CD14-positive monocyte (primary cell): ENCODE results near the gene SP7. TPM values are rescaled to one million over a fixed set of nuclear protein-coding genes. Genes with fewer than 3 reads are reported as not detected.

ENCODE experiments used
- DNase-seq, 3 donors: peaks; one replicate each; pipeline ENCODE4 v3.0.0-alpha.2; 2011 to 2022
- H2AFZ ChIP-seq: 2 replicates; pipeline ENCODE4 v1.6.0; 2012; ENCODE audit warnings: mild to moderate bottlenecking, low read depth, low read length, inconsistent platforms; ENCODE audit not compliant: insufficient read depth, poor library complexity, severe bottlenecking
- H3K27ac ChIP-seq, 2 donors: 1 replicate in 1 of 2; 2 replicates in 1 of 2; pipeline ENCODE4 v1.5.1; 2012 to 2013; ENCODE audit warnings: low read length in 2 of 2, control low read depth in 1 of 2, inconsistent platforms in 1 of 2, low read depth in 1 of 2, mild to moderate bottlenecking in 1 of 2
- H3K27me3 ChIP-seq, 2 donors: one replicate each; pipeline versions ENCODE4 v1.6.0 to v1.6.1; 2011 to 2013; ENCODE audit warnings: low read length in 2 of 2; ENCODE audit not compliant: control insufficient read depth in 2 of 2, insufficient read depth in 2 of 2
- H3K36me3 ChIP-seq, 2 donors: replicated peaks in 1 of 2; 1 replicate in 1 of 2; 2 replicates in 1 of 2; pipeline versions ENCODE4 v1.5.1 to v1.6.1; 2012 to 2013; ENCODE audit warnings: low read length in 2 of 2, control low read depth in 1 of 2, inconsistent platforms in 1 of 2, mild to moderate bottlenecking in 1 of 2; ENCODE audit not compliant: insufficient read depth in 2 of 2, control insufficient read depth in 1 of 2
- H3K4me1 ChIP-seq, 2 donors: 1 replicate in 1 of 2; 2 replicates in 1 of 2; pipeline versions ENCODE4 v1.5.1 to v1.6.1; 2012 to 2013; ENCODE audit warnings: low read length in 2 of 2, control low read depth in 1 of 2, inconsistent platforms in 1 of 2, mild to moderate bottlenecking in 1 of 2, moderate library complexity in 1 of 2; ENCODE audit not compliant: insufficient read depth in 2 of 2, control insufficient read depth in 1 of 2
- H3K4me2 ChIP-seq: replicated peaks from 2 replicates; pipeline ENCODE3; 2012; ENCODE audit warnings: low read length, moderate library complexity, mild to moderate bottlenecking; ENCODE audit not compliant: poor library complexity, severe bottlenecking; ENCODE audit errors: extremely low read depth
- H3K4me3 ChIP-seq, 3 experiments: fragments of 200-600 bp in 1 of 3; sonication (generic) in 1 of 3; replicated peaks in 1 of 3; 1 replicate in 2 of 3; 2 replicates in 1 of 3; pipeline ENCODE4 v1.5.1; 2011 to 2013; ENCODE audit warnings: low read length in 3 of 3, mild to moderate bottlenecking in 3 of 3, control low read depth in 2 of 3, low read depth in 2 of 3, inconsistent platforms in 1 of 3, moderate library complexity in 1 of 3
- H3K79me2 ChIP-seq: 2 replicates; pipeline ENCODE4 v1.6.0; 2012; ENCODE audit warnings: mild to moderate bottlenecking, control low read depth, inconsistent platforms, low read length, moderate library complexity; ENCODE audit not compliant: insufficient read depth
- H3K9ac ChIP-seq: 2 replicates; pipeline ENCODE4 v1.6.0; 2017; ENCODE audit warnings: low read length, mild to moderate bottlenecking; ENCODE audit not compliant: insufficient read depth, poor library complexity, severe bottlenecking
- H3K9me3 ChIP-seq, 2 donors: replicated peaks in 1 of 2; 1 replicate in 1 of 2; 2 replicates in 1 of 2; pipeline versions ENCODE4 v1.5.1 to v1.6.1; 2012 to 2013; ENCODE audit warnings: low read length in 2 of 2, control low read depth in 1 of 2; ENCODE audit not compliant: control insufficient read depth in 1 of 2, insufficient read depth in 1 of 2
- H4K20me1 ChIP-seq: 2 replicates; pipeline ENCODE4 v1.6.0; 2012; ENCODE audit warnings: mild to moderate bottlenecking, low read length, control low read depth, moderate library complexity; ENCODE audit not compliant: insufficient read depth
- H3K27ac Mint-ChIP-seq, 7 donors: one replicate each; pipeline ENCODE4 v1.8.0; 2020; ENCODE audit warnings: mild to moderate bottlenecking in 7 of 7, mixed read lengths in 7 of 7, moderate library complexity in 6 of 7, inconsistent platforms in 2 of 7
- H3K27me3 Mint-ChIP-seq, 3 donors: one replicate each; pipeline ENCODE4 v1.8.0; 2021 to 2022; ENCODE audit warnings: low read depth in 3 of 3, mild to moderate bottlenecking in 3 of 3, mixed read lengths in 3 of 3, moderate library complexity in 3 of 3, inconsistent platforms in 1 of 3
- H3K36me3 Mint-ChIP-seq, 2 donors: one replicate each; pipeline ENCODE4 v1.8.0; 2020; ENCODE audit warnings: mixed read lengths in 2 of 2, inconsistent platforms in 1 of 2, mild to moderate bottlenecking in 1 of 2
- H3K4me1 Mint-ChIP-seq: one replicate; pipeline ENCODE4 v1.8.0; 2020; ENCODE audit warnings: mild to moderate bottlenecking, mixed read lengths
- H3K4me3 Mint-ChIP-seq, 2 donors: one replicate each; pipeline ENCODE4 v1.8.0; 2020; ENCODE audit warnings: mild to moderate bottlenecking in 2 of 2, mixed read lengths in 2 of 2, moderate library complexity in 1 of 2
- H3K9me3 Mint-ChIP-seq, 7 donors: one replicate each; pipeline ENCODE4 v1.8.0; 2020 to 2022; ENCODE audit warnings: mixed read lengths in 7 of 7, mild to moderate bottlenecking in 6 of 7, moderate library complexity in 6 of 7, inconsistent platforms in 2 of 7
- CTCF ChIP-seq: fragments of 200-600 bp; IDR thresholded peaks from one replicate; pipeline ENCODE4 v1.8.0; 2022; ENCODE audit warnings: antibody characterized with exemption, mild to moderate bottlenecking
- WGBS: methylation state at CpG from one replicate; pipeline ENCODE4 v1.1.5; 2013; ENCODE audit warnings: missing lambda C conversion rate; ENCODE audit not compliant: insufficient coverage; 5-methylcytosine and 5-hydroxymethylcytosine counted together
- intact Hi-C, 2 donors: fragments of 100-400 bp; cut with micrococcal nuclease; formaldehyde crosslinking; loops; one replicate each; pipeline versions ENCODE4 v1.15.0 to v1.15.1; 2023
- polyA plus RNA-seq, 3 donors: library from polyadenylated mRNA; depleted of rRNA in 1 of 3; unstranded in 2 of 3; stranded (reverse) in 1 of 3; fragments of 300-500 nt in 2 of 3; fragments of >200 nt in 1 of 3; fragmentation: Illumina TruSeq in 2 of 3; gene quantifications; 1 replicate in 2 of 3; 2 replicates in 1 of 3; pipeline ENCODE4 v1.2.3, GENCODE V29; 2012 to 2021

The SP7 gene
- polyA plus RNA-seq, 3 donors: 0.04 TPM; not detected in 2

GRCh38 chr12:53358836-53359419 is 22.8 kb upstream of the SP7 start:
- no peak overlapping the region for H2AFZ ChIP-seq
- WGBS: no CpG with 5 or more reads among the region's 5 CpGs
- H3K27ac Mint-ChIP-seq: peak overlapping the region in 1 of 7 donors; percentile 20
- intact Hi-C loops: no loop called here
- H3K4me1 Mint-ChIP-seq: peaks cover 6% of the 10 kb centered on the region
- no peaks in the 10 kb centered on the region for H3K79me2 ChIP-seq
- H3K4me3 ChIP-seq: no peak overlapping the region
- no peaks in the 10 kb centered on the region for H3K36me3 ChIP-seq
- H3K27ac ChIP-seq: no peak overlapping the region
- no peaks in the 10 kb centered on the region for H3K9me3 Mint-ChIP-seq
- no peaks in the 10 kb centered on the region for H3K27me3 ChIP-seq
- H3K4me1 ChIP-seq: no peaks in the 10 kb centered on the region
- H3K9me3 ChIP-seq: no peaks in the 10 kb centered on the region
- peaks cover 0 to 1% (median 0%) of the 10 kb centered on the region in 3 donors for H3K27me3 Mint-ChIP-seq
- H3K4me2 ChIP-seq: no peak overlapping the region
- no peak overlapping the region for H3K4me3 Mint-ChIP-seq
- no peak for DNase-seq
- H4K20me1 ChIP-seq: no peaks in the 10 kb centered on the region
- H3K36me3 Mint-ChIP-seq: peaks cover 0 to 1% of the 10 kb centered on the region in 2 donors
- TF ChIP-seq CTCF: no peak
- H3K9ac ChIP-seq: no peak overlapping the region

- TF ChIP-seq CTCF: no peak
- Histone ChIP-seq H2AFZ (no peak overlapping the region), H3K79me2 (no peaks in the 10 kb centered on the region), H3K4me1 (peaks cover 5 to 9% of the 10 kb centered on the region in 2 donors), H4K20me1 (no peaks in the 10 kb centered on the region), H3K4me3 (no peak overlapping the region), H3K4me2 (no peak overlapping the region), H3K36me3 (no peaks in the 10 kb centered on the region), H3K27ac (no peak overlapping the region), H3K9ac (no peak overlapping the region), H3K9me3 (no peaks in the 10 kb centered on the region), H3K27me3 (no peaks in the 10 kb centered on the region)
- H3K9me3 Mint-ChIP-seq: no peaks in the 10 kb centered on the region
- no peak overlapping the region for H3K4me3 Mint-ChIP-seq
- peaks cover 0 to 1% (median 0%) of the 10 kb centered on the region in 3 donors for H3K27me3 Mint-ChIP-seq
- no peak for DNase-seq
- 88% methylated on average over 2 of the region's 3 CpGs for WGBS
- H3K4me1 Mint-ChIP-seq: peaks cover 11% of the 10 kb centered on the region
- intact Hi-C loops: loop anchor here in 1 of 2 donors (2.0 kb wide), 1 partner anchor 66 kb away; no protein-coding TSS in a partner anchor
- no peaks in the 10 kb centered on the region for H3K36me3 Mint-ChIP-seq
- H3K27ac Mint-ChIP-seq: no peak overlapping the region
Observed at GRCh38 chr12:53355121-53355520, 19.0 kb upstream of the SP7 start.
